H1 (cell line): ENCODE data around the gene APBA2. TPM values are rescaled to one million over a fixed set of nuclear protein-coding genes. Genes with fewer than 3 reads are reported as not detected.

ENCODE experiments used
- CTCF ChIA-PET: fragments of 300-600 bp; sonication (Branson Sonifier 250); formaldehyde crosslinking; loops from one replicate; lab custom pipeline; 2021; ENCODE audit not compliant: partially characterized antibody; lab: Charles Lee
- POLR2A ChIA-PET: fragments of 300-600 bp; sonication (Branson Sonifier 250); formaldehyde crosslinking; loops from one replicate; lab custom pipeline; 2021; ENCODE audit warnings: inconsistent platforms; ENCODE audit not compliant: partially characterized antibody; lab: Charles Lee
- DNase-seq, 2 experiments: peaks; one replicate each; pipeline versions ENCODE4 v3.0.0 to v3.0.0-alpha.2; 2010 to 2022; ENCODE audit warnings: low spot score in 2 of 2, low read depth in 1 of 2, mixed read lengths in 1 of 2
- FAIRE-seq: peaks from 2 replicates; lab custom pipeline; 2011; peaks lifted over from hg19 to GRCh38; lab: Jason Lieb, UNC
- H2AFZ ChIP-seq: 2 replicates; pipeline ENCODE4 v1.8.1; 2012; ENCODE audit warnings: low read length, inconsistent platforms
- H2AK5ac ChIP-seq: 2 replicates; pipeline ENCODE4 v1.6.1; 2013; ENCODE audit warnings: low read depth, low read length
- H2BK120ac ChIP-seq: replicated peaks from 2 replicates; pipeline ENCODE3; 2013; ENCODE audit warnings: low read depth, low read length, inconsistent platforms
- H2BK12ac ChIP-seq: 2 replicates; pipeline ENCODE4 v1.6.1; 2013; ENCODE audit warnings: low read depth, low read length
- H2BK15ac ChIP-seq: 2 replicates; pipeline ENCODE4 v1.6.1; 2013; ENCODE audit warnings: low read length
- H2BK20ac ChIP-seq: 2 replicates; pipeline ENCODE4 v1.6.1; 2013; ENCODE audit warnings: low read length
- H2BK5ac ChIP-seq: 2 replicates; pipeline ENCODE4 v1.6.1; 2013; ENCODE audit warnings: low read depth, low read length
- H3K14ac ChIP-seq: 2 replicates; pipeline ENCODE4 v1.6.1; 2013; ENCODE audit warnings: inconsistent platforms; ENCODE audit not compliant: insufficient read length
- H3K18ac ChIP-seq: 2 replicates; pipeline ENCODE4 v1.6.1; 2013; ENCODE audit warnings: low read length; ENCODE audit errors: extremely low read depth
- H3K23ac ChIP-seq: 2 replicates; pipeline ENCODE4 v1.6.1; 2013; ENCODE audit warnings: inconsistent platforms; ENCODE audit not compliant: insufficient read length
- H3K23me2 ChIP-seq: 2 replicates; pipeline ENCODE4 v1.6.1; 2013; ENCODE audit warnings: low read depth, low read length
- H3K27ac ChIP-seq: 2 replicates; pipeline ENCODE4 v1.6.1; 2011; ENCODE audit warnings: low read depth, low read length, inconsistent platforms
- H3K27me3 ChIP-seq, 4 experiments: replicated peaks in 1 of 4; 1 replicate in 1 of 4; 2 replicates in 3 of 4; pipeline versions ENCODE4 v1.6.1 to v1.8.1; 2011 to 2013; ENCODE audit warnings: low read length in 3 of 4, mild to moderate bottlenecking in 3 of 4, inconsistent platforms in 2 of 4, mixed read lengths in 2 of 4, moderate library complexity in 1 of 4; ENCODE audit not compliant: control insufficient read depth in 3 of 4, insufficient read depth in 3 of 4; ENCODE audit errors: extremely low read depth in 1 of 4
- H3K36me3 ChIP-seq, 4 experiments: 2 replicates each; pipeline versions ENCODE4 v1.6.1 to v1.8.1; 2011 to 2013; ENCODE audit warnings: mild to moderate bottlenecking in 4 of 4, low read length in 3 of 4, moderate library complexity in 2 of 4, control low read depth in 1 of 4, inconsistent platforms in 1 of 4; ENCODE audit not compliant: insufficient read depth in 4 of 4, control insufficient read depth in 2 of 4
- H3K4ac ChIP-seq: replicated peaks from 2 replicates; pipeline ENCODE3; 2013; ENCODE audit warnings: low read length, low read depth, mixed read lengths, inconsistent platforms; ENCODE audit not compliant: insufficient read length
- H3K4me1 ChIP-seq, 4 experiments: replicated peaks in 1 of 4; 1 replicate in 1 of 4; 2 replicates in 3 of 4; pipeline versions ENCODE4 v1.6.1 to v1.8.1; 2011 to 2013; ENCODE audit warnings: low read length in 3 of 4, inconsistent platforms in 2 of 4, mixed read lengths in 1 of 4; ENCODE audit not compliant: insufficient read depth in 4 of 4, control insufficient read depth in 3 of 4
- H3K4me2 ChIP-seq, 2 experiments: 2 replicates each; pipeline versions ENCODE4 v1.6.1 to v1.8.1; 2011 to 2013; ENCODE audit warnings: low read depth in 2 of 2, low read length in 2 of 2, control low read depth in 1 of 2, inconsistent platforms in 1 of 2, mild to moderate bottlenecking in 1 of 2; ENCODE audit not compliant: insufficient read depth in 1 of 2
- H3K4me3 ChIP-seq, 4 experiments: fragments of 200-600, 300-600 bp in 1 of 4; sonication (generic), shearing (Covaris generic), sonication (Bioruptor Twin) in 1 of 4; 2 replicates each; pipeline versions ENCODE4 v1.5.1 to v1.8.1; 2011 to 2016; ENCODE audit warnings: low read length in 4 of 4, low read depth in 3 of 4, control low read depth in 2 of 4, inconsistent platforms in 2 of 4, mild to moderate bottlenecking in 2 of 4, mixed read lengths in 1 of 4, moderate library complexity in 1 of 4; ENCODE audit not compliant: insufficient read depth in 2 of 4; ENCODE audit errors: extremely low read depth in 1 of 4
- H3K56ac ChIP-seq: replicated peaks from 2 replicates; pipeline ENCODE3; 2013; ENCODE audit warnings: low read depth, mild to moderate bottlenecking, mixed read lengths, low read length, inconsistent platforms; ENCODE audit not compliant: insufficient read length
- H3K79me1 ChIP-seq: 2 replicates; pipeline ENCODE4 v1.6.1; 2013; ENCODE audit warnings: low read depth, low read length, control low read depth
- H3K79me2 ChIP-seq, 2 experiments: 2 replicates each; pipeline versions ENCODE4 v1.6.1 to v1.8.1; 2012 to 2013; ENCODE audit warnings: low read length in 2 of 2, mild to moderate bottlenecking in 2 of 2, inconsistent platforms in 1 of 2; ENCODE audit not compliant: insufficient read depth in 2 of 2, control insufficient read depth in 1 of 2
- H3K9ac ChIP-seq, 4 experiments: replicated peaks in 1 of 4; 1 replicate in 1 of 4; 2 replicates in 3 of 4; pipeline versions ENCODE4 v1.6.1 to v1.8.1; 2011 to 2013; ENCODE audit warnings: low read depth in 3 of 4, low read length in 3 of 4, control low read depth in 2 of 4, mild to moderate bottlenecking in 2 of 4, moderate library complexity in 2 of 4, inconsistent platforms in 1 of 4; ENCODE audit errors: extremely low read depth in 1 of 4
- H3K9me3 ChIP-seq, 2 experiments: 2 replicates each; pipeline versions ENCODE4 v1.6.1 to v1.8.1; 2012 to 2013; ENCODE audit warnings: mild to moderate bottlenecking in 2 of 2, moderate library complexity in 2 of 2, control low read depth in 1 of 2, inconsistent platforms in 1 of 2, low read depth in 1 of 2, low read length in 1 of 2, mixed read lengths in 1 of 2; ENCODE audit not compliant: insufficient read depth in 2 of 2
- H4K20me1 ChIP-seq, 2 experiments: replicated peaks in 1 of 2; 2 replicates each; pipeline versions ENCODE3 to v1.8.1; 2011 to 2013; ENCODE audit warnings: inconsistent platforms in 2 of 2, low read length in 2 of 2, mild to moderate bottlenecking in 1 of 2; ENCODE audit not compliant: insufficient read depth in 2 of 2, control insufficient read depth in 1 of 2
- H4K5ac ChIP-seq: 2 replicates; pipeline ENCODE4 v1.6.1; 2013; ENCODE audit warnings: low read length, low read depth, mixed read lengths, inconsistent platforms; ENCODE audit not compliant: insufficient read length
- H4K8ac ChIP-seq: 2 replicates; pipeline ENCODE4 v1.8.0; 2013; ENCODE audit warnings: mild to moderate bottlenecking, moderate library complexity, low read length, inconsistent platforms; ENCODE audit not compliant: insufficient read depth; ENCODE audit errors: extremely low read depth
- H4K91ac ChIP-seq: replicated peaks from 2 replicates; pipeline ENCODE3; 2013; ENCODE audit warnings: low read length, mixed read lengths, inconsistent platforms; ENCODE audit not compliant: insufficient read length
- BRCA1 ChIP-seq: IDR thresholded peaks from 2 replicates; pipeline ENCODE4 v1.6.1; 2012; ENCODE audit warnings: low read depth, low read length, improper control_type of control experiment
- CBX5 ChIP-seq: fragments of 300-800, 300-1000 bp; sonication (generic); IDR thresholded peaks from 2 replicates; pipeline ENCODE4 v1.7.1; 2016; ENCODE audit warnings: antibody characterized with exemption, low read length, low read depth
- CEBPB ChIP-seq: IDR thresholded peaks from 2 replicates; pipeline ENCODE4 v1.6.1; 2012; ENCODE audit warnings: low read depth, low read length
- EZH2 ChIP-seq: fragments of 200-600 bp; sonication (generic); IDR thresholded peaks from 2 replicates; pipeline ENCODE4 v1.7.1; 2012; ENCODE audit warnings: low read depth, mild to moderate bottlenecking, moderate library complexity, low read length, inconsistent platforms; ENCODE audit not compliant: severe bottlenecking
- JUND ChIP-seq: IDR thresholded peaks from 2 replicates; pipeline ENCODE4 v1.6.1; 2011; ENCODE audit warnings: mild to moderate bottlenecking, improper control_type of control experiment, low read length
- KDM5A ChIP-seq: fragments of 200-600 bp; IDR thresholded peaks from 2 replicates; pipeline ENCODE4 v1.7.1; 2012; ENCODE audit warnings: mild to moderate bottlenecking, low read length, inconsistent platforms, mixed read lengths
- NRF1 ChIP-seq: IDR thresholded peaks from 2 replicates; pipeline ENCODE4 v1.6.1; 2011; ENCODE audit warnings: mild to moderate bottlenecking, low read depth, low read length, improper control_type of control experiment
- POLR2A ChIP-seq, 2 experiments: IDR thresholded peaks; 1 replicate in 1 of 2; 2 replicates in 1 of 2; pipeline ENCODE4 v1.6.1; 2011; ENCODE audit warnings: low read depth in 2 of 2, low read length in 2 of 2, mild to moderate bottlenecking in 2 of 2; ENCODE audit errors: control extremely low read depth in 1 of 2
- RBBP5 ChIP-seq: IDR thresholded peaks from 2 replicates; pipeline ENCODE4 v1.7.1; 2012; ENCODE audit warnings: low read depth, mild to moderate bottlenecking, inconsistent platforms, low read length, moderate library complexity, borderline replicate concordance
- RNF2 ChIP-seq: fragments of 200-900, 300-1000 bp; sonication (generic); IDR thresholded peaks from 2 replicates; pipeline ENCODE4 v1.7.1; 2016; ENCODE audit warnings: borderline replicate concordance, low read depth, mild to moderate bottlenecking, antibody characterized with exemption, low read length; ENCODE audit not compliant: poor library complexity, severe bottlenecking; ENCODE audit errors: missing control alignments
- RXRA ChIP-seq: IDR thresholded peaks from 2 replicates; pipeline ENCODE4 v1.6.1; 2011; ENCODE audit warnings: low read depth, mild to moderate bottlenecking, low read length, moderate library complexity; ENCODE audit not compliant: insufficient read depth
- SIN3A ChIP-seq, 2 experiments: IDR thresholded peaks in 1 of 2; conservative IDR thresholded peaks in 1 of 2; 2 replicates each; pipeline ENCODE4 v1.6.1; 2011 to 2012; ENCODE audit warnings: low read length in 2 of 2, improper control_type of control experiment in 1 of 2, low read depth in 1 of 2, mild to moderate bottlenecking in 1 of 2
- SP2 ChIP-seq: IDR thresholded peaks from 2 replicates; pipeline ENCODE4 v1.6.1; 2012; ENCODE audit warnings: mild to moderate bottlenecking, low read length, inconsistent platforms
- SUZ12 ChIP-seq: fragments of 200-600 bp; sonication (generic); IDR thresholded peaks from 2 replicates; pipeline ENCODE4 v1.6.1; 2012; ENCODE audit warnings: mild to moderate bottlenecking, inconsistent platforms, low read length, moderate library complexity, mixed read lengths
- WGBS, 2 experiments: shearing (Covaris generic) in 1 of 2; methylation state at CpG; one replicate each; pipeline versions ENCODE4 v1.1.6 to v1.1.7; 2013 to 2015; ENCODE audit warnings: low lambda C conversion rate in 2 of 2, mixed read lengths in 2 of 2, inconsistent platforms in 1 of 2, low coverage in 1 of 2, missing lambda C conversion rate in 1 of 2; ENCODE audit not compliant: insufficient replicate concordance in 2 of 2, insufficient coverage in 1 of 2, insufficient read length in 1 of 2; ENCODE audit errors: extremely low coverage in 1 of 2, missing lambda C conversion rate in 1 of 2; 5-methylcytosine and 5-hydroxymethylcytosine counted together
- polyA plus RNA-seq, 7 experiments: library from polyadenylated mRNA; depleted of rRNA in 3 of 7; stranded (reverse) in 5 of 7; unstranded in 2 of 7; fragments of >200 nt in 5 of 7; fragments of 200-250 nt in 2 of 7; gene quantifications; 1 replicate in 5 of 7; 2 replicates in 1 of 7; 4 replicates in 1 of 7; pipeline versions ENCODE4 v1.2.1 to v1.2.3, GENCODE V29; 2011 to 2013; ENCODE audit warnings: missing spikeins in 2 of 7, mixed read lengths in 2 of 7
- total RNA-seq: library from RNA; stranded (reverse); fragmentation: NEBNext Ultra II Directional; extraction: Animal tissue kit (Norgen Biotek cat#: 25700); gene quantifications from 2 replicates; pipeline ENCODE4 v1.2.1, GENCODE V29; 2021

The APBA2 gene
- total and polyA plus RNA-seq, 2 of the 8 experiments (the other 6 are each of a cell fraction or from before 2014, with no cell fraction given), result 15.5 to 19.0 TPM

- peaks cover 0 to 12% (median 8%) of the 10 kb centered on the region in 4 experiments; a peak in 6 of 7 replicates for H3K4me1 ChIP-seq
- 0 out of 2 replicates have a peak overlapping the region, but pooled peaks have one; percentile 88 for H2BK15ac ChIP-seq
- H2BK5ac ChIP-seq, result no peak overlapping the region; the same call in 1 of the 2 replicates
- no peaks in the 10 kb centered on the region for H3K9me3 ChIP-seq
- H3K4me3 ChIP-seq, result no peak overlapping the region
- H3K79me2 ChIP-seq, result no peaks in the 10 kb centered on the region
- no peak overlapping the region for H3K9ac ChIP-seq
- CTCF ChIA-PET, result interaction anchor here (1.0 to 7.5 kb wide), 2 partner anchors 11 to 17 kb away, joined by 3 to 88 read pairs; no protein-coding TSS in a partner anchor
- no peaks in the 10 kb centered on the region for H3K27me3 ChIP-seq
- H2BK120ac ChIP-seq, result no peak overlapping the region
- H2AK5ac ChIP-seq, result 0 out of 2 replicates have a peak overlapping the region, but pooled peaks have one; percentile 61
- FAIRE-seq (no peak), DNase-seq (no peak)
- H3K23me2 ChIP-seq, result peaks cover 9% of the 10 kb centered on the region
- H3K56ac ChIP-seq, result no peak overlapping the region
- H3K14ac ChIP-seq, result no peak overlapping the region
- no peaks in the 10 kb centered on the region for H3K36me3 ChIP-seq
- no peak overlapping the region for H3K4me2 ChIP-seq
- H2AFZ ChIP-seq, result no peak overlapping the region
- 91% methylated on average over 6 of the region's 6 CpGs; no CpG with 5 or more reads in 1 of the 2 experiments for WGBS, 2 experiments
- no peak overlapping the region for H3K27ac ChIP-seq
- H4K8ac ChIP-seq, result no peak overlapping the region
- no peak overlapping the region for H4K5ac ChIP-seq
- no peak overlapping the region for H3K4ac ChIP-seq
- H3K18ac ChIP-seq, result no peak overlapping the region
- no peaks in the 10 kb centered on the region for H3K79me1 ChIP-seq
- POLR2A ChIA-PET, result no interaction called here
- peak overlapping the region; percentile 57 for H3K23ac ChIP-seq
- H2BK12ac ChIP-seq, result peak overlapping the region; percentile 76; the same call in 1 of the 2 replicates
- H4K91ac ChIP-seq, result no peak overlapping the region
- H4K20me1 ChIP-seq, result peaks cover 0 to 2% of the 10 kb centered on the region in 2 experiments
- TF ChIP-seq SP2 (no peak), SUZ12 (no peak), CEBPB (no peak), BRCA1 (no peak), RNF2 (no peak), SIN3A (conservative IDR thresholded peaks at IDR 0.05 in 1 of 2, IDR thresholded peaks at IDR 0.05 in 1 of 2; ENCODE audit: low read depth in 1 of 2, low read length in 2 of 2) (no peak), RBBP5 (no peak), NRF1 (no peak), POLR2A (IDR thresholded peaks at IDR 0.05; ENCODE audit: control extremely low read depth in 1 of 2, low read depth in 2 of 2, low read length in 2 of 2) (no peak), KDM5A (no peak), RXRA (no peak), CBX5 (no peak), EZH2 (no peak), JUND (no peak)
- peak overlapping the region; percentile 21; the same call in 1 of the 2 replicates for H2BK20ac ChIP-seq
Measured at GRCh38 chr15:29138260-29138659, 252.5 kb downstream of the APBA2 start.
